GM19452 (cell line): ENCODE data around the gene PRAME.
"Not testable (repeated sequence)": the region's sequence is repeated elsewhere in the genome, so short reads cannot be mapped to it uniquely, and the experiment has no call there.

Experiments
- ATAC-seq: cut with Tn5 transposase; IDR thresholded peaks from one replicate; pipeline ENCODE4 v1.9.1; 2021; ENCODE audit not compliant: unreplicated experiment

The PRAME gene

DNA sequence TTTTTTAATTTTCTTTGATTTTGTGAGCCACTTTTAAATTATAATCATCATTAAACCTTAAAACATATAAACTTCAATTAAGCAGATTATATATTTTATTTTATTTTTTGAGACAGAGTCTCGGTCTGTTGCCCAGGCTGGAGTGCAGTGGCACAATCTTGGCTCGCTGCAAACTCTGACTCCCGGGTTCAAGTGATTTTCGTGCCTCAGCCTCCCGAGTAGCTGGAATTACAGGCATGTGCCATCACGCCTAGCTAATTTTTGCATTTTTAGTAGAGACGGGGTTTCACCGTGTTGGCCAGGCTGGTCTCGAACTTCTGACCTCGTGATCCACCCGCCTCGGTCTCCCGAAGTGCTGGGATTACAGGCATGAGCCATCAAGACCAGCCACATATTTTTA is 22.5 kb upstream of the PRAME start:
- not testable (repeated sequence) for ATAC-seq

DNA sequence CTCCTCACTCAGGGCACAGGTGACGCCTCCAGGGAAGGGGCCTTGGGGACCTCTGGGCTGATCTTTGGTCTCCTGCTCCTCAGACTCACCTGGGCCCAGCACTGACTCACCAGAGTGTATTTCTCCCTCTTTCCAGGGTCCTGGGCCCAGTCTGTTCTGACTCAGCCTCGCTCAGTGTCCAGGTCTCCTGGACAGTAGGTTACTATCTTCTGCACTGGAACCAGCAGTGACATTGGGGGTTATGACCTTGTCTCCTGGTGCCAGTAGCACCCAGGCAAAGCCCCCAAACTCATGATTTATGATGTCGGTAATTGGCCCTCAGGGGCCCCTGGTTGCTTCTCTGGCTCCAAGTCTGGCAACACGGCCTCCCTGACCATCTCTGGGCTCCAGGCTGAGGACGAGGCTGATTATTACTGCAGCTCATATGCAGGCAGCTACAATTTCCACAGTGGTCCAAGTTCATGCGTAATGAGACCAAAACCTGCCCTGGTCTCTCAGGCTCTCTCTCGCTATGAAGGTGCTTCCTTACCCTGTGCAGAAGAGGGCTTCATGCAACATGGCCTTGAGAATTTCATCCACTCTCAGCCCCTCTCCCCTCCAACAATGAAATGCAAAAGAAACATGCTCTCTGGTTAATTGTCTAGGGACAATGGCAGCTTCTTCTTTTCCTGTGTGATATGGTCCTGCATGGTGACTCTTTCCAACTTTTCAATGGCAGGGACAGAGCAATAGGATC is 21.0 kb upstream of the PRAME start:
- no peak for ATAC-seq

DNA sequence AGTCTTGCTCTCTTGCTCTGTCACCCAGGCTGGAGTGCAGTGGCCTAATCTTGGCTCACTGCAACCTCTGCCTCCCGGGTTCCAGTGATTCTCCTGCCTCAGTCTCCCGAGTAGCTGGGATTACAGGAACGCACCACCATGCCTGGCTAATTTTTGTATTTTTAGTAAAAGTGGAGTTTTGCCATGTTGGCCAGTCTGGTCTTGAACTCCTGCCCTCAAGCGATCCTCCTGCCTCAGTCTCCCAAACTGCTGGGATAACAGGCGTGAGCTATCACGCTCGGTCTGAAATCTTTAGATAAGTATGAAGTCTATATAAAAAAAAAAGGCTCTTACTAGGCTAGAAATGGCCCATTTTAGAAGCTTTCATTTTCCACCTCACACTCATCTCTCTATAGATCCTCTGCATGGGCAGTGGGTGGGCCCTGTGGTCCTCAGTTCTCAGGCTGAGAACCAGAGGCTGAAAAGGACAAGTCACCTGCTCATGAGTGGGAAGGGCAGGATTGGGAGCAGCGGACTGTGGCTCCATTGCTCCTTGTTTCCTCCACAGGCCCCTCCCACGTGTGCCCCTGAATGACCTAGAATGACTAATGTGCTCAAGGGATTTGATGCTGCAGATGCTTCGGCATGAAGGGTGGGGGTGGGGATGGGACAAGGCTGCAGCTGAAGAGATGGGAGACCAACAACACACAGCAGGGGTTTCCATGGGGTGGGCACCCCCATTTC is 19.8 kb upstream of the PRAME start:
- no peak for ATAC-seq

DNA sequence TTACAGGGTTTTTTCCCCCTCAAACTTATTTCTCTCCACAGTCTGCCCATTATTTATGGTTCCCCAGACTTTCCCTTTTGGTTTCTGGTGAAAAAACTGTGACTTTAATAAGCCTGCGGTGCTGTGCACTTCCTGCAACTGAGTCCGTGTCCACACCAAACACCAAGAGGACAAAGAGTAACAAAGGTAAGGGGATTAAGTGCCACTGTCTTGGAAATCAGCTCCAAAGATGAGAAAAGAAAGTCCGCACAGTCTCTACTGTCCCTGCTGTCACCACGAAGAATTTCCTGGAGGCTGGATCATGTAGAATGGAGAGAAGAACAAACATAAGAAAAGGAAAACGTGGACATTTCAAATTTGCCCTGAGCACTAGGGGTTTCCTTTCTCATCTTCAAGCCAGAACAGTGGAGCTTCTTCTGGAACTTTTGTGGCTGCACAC is 17.9 kb upstream of the PRAME start:
- no peak for ATAC-seq

DNA sequence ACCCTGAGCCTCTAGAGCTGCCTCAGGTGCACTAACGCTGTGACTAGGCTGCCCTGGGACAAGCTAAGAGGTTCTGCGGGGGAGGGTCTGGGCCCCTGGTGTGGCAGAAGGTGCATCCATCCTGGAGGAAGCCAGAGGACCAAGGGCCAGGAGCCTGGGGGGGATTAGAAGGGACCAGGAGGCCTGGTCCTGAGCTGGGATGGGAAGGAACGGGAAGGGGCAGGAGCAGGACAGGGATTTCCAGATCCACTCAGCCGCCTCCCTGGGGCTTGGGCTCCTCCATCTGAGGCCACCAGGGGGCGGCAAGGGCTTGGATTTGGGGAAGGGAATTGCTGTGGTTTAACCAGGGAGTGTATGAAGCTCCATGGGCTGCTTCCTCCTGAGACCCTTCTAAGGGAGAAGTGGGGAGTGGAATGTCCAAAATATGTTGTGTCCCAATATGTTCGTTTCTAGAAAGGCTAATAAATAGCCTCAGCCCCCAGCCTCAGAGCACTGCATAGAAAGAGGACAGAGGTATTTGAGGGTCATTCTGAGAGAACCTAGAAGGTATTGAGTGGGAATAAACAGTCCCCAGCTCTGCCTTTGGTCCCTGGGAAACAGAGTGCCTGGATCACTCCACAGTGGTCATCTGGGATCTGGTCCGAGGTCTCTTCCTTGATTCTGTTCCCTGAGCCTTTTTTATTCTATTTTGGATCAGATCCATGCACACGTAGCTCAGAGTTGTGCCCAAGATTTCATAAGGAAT is 17.4 kb upstream of the PRAME start:
- ATAC-seq = no peak

DNA sequence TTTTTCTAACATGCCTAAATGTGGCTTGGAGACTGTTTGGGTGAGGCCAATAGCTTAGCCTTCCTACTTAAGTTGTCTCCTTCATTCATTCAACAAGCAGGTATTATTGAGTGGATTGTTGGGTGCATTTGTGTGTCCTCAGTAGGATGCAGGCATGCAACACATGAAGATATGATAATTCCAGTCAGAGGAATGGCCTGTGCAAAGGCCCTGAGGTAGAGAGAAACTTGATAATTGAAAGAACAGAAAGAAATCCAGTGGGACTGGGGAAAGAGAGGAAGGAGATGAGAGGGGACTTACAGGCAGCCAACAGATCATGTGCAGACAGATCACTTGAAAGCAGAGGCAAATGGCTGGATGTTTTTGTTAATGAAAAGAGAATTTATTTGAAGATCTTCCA is 15.3 kb upstream of the PRAME start:
- no peak for ATAC-seq

DNA sequence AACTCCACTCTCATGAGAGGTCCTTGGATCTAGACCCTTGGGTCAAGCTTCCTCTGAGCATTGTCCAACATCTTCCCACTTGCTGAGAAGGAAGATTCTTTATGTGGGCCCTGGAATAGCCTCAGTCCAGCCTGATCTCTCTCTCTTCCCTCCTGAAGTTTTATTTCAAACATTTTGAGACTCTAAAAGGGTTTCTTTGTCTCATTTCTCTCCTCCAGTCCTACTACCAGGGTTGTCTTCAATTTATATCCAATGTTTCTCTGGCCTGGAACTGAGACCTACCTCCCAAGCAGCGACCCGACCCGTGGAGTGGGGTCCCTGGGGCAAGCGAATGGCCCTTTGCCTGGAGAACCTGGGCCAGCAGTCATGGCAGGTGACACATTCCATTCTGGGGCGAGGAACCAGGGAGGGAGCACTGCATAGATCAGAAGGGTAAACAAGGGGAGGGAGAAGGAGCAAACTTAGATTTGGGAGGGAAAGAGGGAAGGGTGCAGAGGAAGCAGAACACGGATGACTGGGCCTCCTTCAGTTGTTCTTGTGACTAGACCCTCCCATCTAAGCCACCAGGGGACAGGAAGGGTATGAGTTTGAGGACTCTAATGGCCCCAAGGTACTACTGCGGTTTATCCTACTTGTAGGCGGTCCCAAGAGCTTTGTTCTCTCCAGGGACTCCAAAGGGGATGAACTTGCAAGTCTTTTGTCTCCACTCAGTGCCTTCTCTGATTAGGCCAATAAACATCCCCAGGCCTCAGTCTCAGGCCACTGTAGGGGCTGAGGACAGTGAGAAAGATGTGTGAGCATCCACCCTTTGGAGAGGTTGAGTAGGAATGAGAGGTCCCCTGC is 14.2 kb upstream of the PRAME start:
- ATAC-seq = no peak

DNA sequence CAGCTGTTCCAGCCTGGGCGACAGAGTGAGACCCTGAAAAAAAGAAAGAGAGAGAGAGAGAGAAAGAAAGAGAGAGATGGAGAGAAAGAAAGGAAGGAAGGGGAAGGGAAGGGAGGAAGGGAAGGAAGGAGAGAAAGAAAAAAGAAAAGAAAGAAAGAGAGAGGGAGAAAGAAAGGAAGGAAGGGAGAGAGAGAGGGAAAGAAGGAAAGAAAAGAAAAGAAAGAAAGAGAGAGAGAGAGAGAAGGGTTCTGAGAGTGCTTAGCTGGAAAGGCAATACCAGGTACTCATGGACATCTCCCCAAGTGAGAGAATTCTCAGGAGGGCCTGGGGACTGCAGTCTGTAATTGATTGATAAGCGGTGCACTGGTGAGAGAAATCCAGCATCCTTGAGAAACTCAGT is 12.8 kb upstream of the PRAME start:
- no peak for ATAC-seq

DNA sequence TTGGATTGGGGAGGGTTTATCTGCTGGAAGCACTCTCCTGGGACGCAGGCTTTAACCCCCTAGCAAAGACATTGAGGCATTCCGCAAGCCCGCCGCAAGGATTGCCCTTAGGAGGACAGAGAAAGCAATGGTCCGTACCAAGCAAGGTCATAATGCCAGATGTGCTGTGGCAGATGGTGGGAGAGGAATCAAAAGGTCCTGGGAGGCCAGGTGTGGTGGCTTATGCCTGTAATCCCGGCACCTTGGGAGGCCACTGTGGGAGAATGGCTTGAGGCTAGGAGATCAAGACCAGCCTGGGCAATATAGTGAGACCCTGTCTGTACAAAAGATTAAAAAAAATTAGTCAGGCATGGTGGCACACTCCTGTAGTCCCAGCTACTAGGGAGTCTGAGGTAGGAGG is 12.4 kb upstream of the PRAME start:
- ATAC-seq = no peak

DNA sequence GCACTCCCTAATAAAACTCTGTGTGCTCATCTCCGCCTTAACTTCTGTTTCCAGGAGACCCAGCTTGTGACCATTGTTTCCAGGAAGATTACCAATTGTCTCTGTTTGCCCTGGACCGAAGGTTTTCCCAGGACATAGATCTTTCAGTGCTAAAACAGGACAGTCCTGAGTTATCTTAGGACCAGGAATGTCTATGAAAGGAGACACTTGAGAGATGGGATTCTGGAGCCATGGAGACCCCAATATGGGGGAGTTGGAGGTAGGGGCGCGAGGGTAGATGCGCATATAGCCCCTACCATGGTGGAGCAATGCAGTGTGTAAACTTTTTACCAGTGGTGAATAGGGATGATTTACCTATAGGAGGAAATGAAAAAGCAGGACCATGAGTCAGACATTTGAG is 10.2 kb upstream of the PRAME start:
- ATAC-seq = no peak

DNA sequence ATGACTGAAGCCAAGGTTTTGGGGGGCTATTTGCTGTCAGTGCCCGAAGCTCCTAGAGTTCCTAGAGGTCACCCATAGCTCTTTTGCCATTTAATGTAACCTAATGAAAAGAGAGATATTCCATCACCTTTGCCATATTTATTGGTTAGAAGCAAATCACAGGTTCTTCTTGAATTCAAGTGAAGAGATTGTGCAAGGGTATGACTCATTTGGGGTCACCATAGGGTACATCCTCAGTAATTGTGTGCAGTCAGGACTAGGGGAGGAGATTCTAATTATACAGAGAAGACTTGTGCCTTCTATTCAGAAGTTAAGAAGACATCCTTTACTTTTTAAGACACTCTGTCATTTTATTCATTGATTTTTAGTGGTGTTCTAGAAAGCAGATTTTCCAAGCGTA is 6.9 kb upstream of the PRAME start:
- ATAC-seq = no peak

DNA sequence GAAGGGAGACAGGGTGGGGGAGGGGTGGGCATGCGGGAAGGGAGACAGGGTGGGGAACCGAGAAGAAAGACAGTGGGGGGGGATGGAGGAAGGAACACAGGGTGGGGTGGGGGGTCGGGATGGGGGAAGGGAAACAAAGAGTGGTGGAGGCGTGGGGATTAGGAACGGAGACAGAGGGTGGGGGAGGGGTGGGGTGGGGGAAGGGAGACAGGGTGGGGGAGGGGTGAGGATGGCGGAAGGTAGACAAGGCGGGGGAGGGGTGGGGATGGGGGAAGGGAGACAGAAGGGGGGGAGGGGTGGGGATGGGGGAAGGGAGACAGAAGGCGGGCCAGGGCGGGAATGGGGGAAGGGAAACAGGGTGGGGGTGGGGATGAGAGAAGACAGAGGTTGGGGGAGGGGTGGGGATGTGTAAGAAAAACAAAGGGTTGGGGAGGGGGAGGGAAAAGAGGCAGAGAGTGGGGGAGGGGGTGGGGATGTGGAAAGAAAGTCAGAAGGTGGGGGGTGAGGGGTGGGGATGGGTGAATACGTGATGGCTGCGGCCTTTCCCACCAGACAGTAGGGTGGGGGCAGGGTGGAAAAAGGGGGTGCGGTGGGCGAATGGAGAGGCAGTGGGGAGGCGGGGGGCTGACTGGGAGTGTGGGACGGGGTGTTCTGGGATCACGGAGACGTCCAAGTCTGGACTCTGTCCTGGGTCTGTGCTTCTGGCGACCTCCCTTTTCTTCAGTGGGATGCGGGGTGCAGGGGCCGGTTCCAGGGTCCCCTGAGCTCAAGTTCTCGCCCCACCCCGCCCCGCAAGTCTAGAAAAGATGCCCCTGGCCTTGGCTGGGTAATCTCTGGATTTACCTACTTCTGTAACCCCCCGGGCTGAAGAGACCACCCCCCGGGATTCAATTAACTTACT is 744 bp downstream of the PRAME start:
- no peak for ATAC-seq

DNA sequence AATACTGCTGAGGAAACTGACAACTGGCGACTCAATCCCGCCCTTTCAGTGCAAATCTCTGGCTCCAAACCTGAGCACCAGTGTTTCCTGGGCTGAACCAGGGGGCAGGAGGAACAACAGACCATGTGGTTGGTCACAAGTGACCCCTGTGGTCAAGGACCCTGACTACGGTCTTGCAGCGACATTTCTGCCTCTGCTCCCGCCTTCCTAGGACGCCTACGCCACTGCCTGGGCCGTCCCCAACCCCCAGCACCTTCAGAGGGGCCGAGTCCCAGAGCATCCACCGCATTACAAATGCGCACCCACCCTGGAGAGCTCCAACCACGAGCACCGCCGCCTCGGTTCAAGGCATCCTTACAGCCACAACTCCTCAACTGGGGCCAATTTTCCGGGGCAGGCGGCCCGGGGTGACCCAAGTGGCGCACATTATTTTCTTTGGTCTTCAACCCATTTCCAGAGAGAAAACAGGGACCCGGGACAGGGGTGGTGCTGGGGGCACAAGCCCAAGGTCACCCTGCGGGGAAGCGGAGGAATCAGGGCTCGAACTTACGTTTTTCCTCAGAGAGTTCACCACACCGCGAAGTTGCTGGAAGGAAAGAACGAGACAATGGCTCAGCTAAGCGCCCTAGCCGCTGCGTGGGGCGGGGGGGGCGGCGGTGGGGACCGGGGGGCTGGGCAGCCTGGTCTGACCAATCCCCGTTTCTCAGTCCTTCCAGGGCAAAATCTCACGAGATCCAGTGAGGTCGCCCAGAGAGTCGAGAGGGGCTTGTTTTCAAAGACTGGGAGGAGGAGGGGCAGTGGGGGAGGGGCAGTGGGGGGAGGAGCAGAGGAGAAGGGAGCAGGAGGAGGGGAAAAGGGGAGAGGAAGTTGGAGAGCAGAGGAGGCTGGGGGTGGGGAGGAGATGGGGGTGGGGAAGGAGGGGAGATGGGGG is 1.8 kb downstream of the PRAME start:
- no peak for ATAC-seq

DNA sequence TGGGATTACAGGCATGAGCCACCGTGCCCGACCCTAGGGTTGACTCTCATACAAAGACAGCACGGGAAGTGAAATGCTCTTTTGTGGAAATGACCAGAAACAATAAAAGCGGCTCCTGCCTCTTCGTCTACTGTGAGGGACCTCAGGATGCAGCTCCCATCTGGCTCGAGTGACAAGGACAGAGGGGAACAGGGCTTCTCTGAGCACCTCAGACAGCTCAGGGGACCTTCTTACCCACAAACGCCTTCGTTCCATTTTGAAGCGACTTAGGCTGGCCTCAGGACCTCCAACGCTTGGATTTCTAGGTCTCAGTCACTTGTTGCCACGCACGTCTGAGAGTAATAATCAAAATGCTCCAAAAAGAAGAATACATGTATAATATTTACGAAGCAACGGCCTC is 2.5 kb downstream of the PRAME start:
- no peak for ATAC-seq

DNA sequence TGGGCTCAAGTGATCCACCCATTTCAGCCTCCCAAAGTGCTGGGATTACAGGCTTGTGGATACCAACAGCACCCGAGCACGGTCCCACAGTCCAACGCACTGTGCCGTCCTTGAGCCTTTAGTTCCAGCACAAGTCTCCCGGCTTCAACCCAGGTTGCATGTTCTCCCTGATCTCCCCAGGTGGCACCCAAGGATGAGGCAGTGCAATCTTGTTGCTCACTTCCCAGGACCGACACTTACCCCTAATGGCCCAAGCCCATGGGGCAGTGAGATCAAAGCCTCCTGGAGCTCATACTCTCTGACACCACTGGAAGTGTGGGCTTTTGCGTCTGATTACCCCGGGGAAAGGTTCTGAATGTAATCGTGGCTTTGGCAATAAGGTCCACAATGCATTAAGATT is 3.5 kb downstream of the PRAME start:
- no peak for ATAC-seq

DNA sequence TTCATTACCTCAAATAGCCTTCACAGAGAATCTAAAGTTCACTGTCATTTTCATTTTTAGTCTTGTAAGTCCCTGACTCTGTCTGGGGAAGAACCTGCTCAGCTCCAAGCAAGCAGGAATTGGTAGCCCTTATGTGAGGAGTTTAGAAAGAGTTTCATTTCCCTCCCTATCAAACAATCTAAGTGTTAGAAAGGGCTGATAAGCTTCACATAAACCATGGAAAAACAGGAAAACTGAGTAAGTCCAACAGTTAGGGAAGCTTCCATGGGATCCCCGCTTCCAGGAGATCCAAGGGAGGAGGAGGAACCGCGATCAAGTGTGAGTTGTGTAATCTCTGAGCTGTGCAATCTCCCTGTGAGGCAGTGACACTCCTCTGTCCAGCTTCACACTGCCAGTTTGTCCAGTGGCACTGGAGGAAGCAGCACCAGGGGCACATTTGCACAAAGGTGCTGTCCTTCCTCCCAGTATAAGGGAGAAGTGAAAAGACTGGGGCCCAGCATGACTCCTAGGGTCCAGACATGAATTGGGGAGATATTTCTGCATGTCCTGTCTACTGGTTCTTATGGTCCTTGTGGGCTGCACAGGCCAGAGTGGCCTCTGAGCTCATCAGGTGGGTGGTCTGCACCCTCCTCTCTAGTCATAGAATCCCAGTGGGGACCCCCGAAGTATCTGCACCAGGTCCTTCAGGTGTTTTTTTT is 4.3 kb downstream of the PRAME start:
- no peak for ATAC-seq

DNA sequence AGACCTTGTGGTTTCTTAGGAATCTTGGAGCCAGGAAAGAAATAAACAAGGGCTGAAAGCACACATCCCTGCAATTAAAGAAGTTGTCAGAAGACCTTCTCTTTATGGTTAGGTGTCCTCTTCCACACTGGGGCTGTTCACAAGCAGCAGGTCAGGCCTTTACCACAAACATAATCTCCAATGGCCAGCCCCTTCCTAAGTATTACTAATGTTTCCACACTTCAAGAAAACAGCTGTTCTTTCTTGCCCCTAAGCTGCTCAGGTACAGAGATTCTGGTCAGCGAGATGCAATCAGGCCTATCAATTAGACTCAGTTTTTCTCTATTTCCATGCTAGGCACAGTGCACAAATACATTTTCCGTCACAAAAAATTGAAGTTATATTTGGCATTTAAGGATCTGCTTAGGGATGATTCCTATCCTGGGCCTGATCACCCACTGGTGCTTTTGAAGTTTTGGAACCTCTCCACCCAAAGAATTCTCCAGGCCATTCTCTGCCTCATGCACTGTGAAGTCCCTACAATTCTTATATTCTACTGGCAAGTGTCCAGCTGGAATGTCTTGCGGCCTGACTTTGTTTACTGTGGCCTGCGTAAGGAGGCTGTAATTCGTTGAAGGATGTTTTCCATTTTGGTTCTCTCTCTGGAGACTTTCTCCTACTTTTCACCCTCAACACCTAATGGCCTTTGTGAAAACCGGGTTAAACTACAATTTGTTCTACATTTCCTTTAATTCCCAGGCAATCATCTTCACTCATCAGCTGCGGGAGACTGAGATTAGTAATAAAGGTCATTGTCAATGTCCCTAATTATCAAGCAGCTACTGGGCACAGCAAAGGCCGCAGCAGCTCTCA is 5.1 kb downstream of the PRAME start:
- no peak for ATAC-seq

DNA sequence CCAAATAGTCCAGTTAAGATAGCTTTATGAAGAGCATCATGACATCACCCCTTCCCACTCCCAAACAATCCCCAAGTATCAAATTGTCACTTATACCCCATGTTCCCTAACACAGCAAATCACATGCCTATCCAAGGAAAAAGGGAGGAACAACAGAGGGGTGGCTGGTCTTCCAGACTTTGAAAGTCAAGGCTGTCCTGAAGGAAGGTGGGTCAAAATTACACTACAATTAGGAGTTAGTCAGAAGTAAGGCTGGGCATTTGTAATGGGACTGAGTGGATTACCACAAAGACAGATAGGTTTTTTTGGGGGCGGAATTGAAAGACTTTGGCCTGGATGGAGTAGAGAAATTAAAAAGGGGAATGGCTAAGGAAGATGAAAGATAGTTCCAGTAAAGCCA is 5.9 kb downstream of the PRAME start:
- no peak for ATAC-seq
